HG02973 (cell line): ENCODE data around the gene SNCAIP.

ENCODE experiments used
- ATAC-seq: cut with Tn5 transposase; IDR thresholded peaks from one replicate; pipeline ENCODE4 v1.9.1; 2021; ENCODE audit warnings: moderate library complexity; ENCODE audit not compliant: unreplicated experiment

The SNCAIP gene

DNA sequence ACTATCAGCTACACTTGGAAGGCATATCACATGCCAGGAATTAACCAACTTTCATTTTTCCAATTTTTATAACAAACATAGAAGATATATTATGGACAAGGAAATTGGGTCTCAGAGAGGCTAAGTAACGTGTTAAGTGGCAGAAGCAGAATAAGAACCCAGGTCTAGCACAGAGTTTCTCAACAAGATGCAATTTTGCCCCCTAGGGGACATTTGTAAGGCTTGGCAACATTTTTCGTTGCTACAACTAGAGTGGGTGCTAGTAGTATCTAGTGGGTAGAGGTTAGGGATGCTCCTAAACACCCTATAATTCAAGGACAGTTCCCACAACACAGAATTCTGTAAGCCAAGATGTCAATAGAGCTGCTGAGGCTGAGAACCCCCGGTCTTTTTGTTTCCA lies 180.6 kb downstream of the SNCAIP start:
- no peak for ATAC-seq

DNA sequence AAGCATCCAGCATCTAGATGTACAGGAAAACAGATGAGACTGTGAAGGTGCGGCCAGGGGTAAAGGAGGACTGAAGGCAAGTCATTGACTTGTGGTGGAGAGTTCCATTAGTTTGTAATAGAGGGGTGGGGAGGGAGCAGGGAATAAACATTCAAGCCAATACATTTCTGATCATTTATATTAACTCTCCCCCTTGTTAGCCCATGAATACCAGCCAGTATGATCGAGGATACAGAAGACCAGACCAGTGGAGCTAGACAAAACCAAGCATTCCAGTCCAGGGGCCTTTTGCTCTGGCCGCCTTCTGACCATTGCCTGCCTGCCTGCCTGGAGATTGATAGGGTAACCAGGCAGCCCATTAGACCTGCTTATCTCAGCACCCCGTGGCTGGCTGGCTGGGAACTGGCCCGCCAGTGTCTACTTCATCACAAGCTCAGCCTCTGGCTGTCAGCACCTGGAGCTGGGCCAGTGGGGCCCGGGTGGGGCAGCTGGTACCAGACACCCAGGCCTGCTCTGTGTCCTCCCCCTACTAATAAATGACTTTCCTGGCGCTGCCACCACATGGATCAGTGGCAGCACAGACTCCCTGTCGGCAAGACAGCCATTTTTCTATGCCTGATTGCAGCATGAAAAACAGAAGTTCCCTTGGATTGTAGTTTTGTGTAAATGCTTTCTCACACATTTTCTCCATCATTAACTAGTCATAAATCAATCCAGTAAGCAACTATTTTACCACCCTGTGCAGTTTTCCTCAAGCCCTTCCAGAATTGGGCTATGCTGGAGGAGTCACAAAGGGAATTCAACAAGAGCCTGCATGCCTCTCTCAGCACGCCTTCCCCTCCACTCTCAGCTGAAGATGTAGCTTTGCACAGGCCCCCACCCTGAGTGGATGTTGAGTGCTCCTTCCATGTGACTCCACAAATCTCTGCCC lies 181.3 kb downstream of the SNCAIP start:
- ATAC-seq = no peak

DNA sequence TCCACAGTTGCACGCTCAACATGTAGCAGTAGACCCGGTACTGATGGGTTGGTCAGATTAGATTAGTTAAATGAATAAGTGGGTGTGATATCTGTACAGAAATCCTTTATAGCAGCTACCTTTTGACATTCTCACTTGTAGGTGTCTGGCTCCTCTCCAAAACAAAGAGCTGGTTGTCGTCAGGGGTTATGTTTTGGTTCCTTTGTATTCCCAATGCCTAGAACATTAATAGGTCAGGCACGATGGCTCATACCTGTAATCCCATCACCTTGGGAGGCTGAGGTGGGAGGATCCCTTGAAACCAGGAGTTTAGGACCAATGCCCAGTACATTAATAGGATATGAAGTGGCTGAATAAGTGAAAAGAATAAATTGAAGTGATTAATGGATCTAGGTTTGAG lies 182.1 kb downstream of the SNCAIP start:
- no peak for ATAC-seq

DNA sequence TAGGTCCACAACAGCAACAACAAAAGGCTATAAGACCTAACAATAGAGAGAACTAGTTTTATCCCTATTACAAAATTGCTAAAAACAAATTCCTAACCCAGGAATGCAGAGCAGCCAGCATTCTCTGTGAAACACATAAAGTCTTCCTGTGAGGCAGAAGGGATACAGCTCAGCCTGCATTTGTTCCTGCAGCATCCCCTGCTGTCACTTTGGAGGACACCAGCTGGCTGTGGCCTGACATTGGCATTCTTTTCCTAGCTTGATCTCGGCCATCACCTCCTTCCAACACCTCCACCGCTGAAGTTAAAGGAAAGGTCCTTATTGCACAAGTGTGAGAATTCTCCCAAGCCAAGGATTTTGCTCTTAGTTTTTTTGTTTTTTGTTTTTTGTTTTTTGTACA lies 186.1 kb downstream of the SNCAIP start:
- ATAC-seq = no peak

DNA sequence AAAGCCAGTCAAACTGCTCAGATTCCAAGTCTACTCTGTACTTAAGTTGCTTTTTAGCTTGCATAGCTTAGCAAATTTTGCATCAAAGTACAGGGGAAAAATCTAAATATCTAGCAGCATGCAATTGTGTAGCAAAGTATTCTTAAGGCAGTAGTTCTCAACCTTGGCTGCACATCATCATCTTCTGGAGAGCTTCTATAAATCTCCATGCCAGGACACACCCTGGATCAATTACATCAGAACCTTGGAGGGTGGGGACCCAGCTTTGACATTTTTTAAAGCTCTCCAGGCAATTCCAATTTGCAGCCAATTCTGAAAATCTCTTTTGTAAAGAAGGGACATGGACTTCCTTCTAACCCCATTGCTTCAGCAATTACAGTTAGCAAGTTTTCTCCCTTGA lies 187.5 kb downstream of the SNCAIP start:
- ATAC-seq = no peak

DNA sequence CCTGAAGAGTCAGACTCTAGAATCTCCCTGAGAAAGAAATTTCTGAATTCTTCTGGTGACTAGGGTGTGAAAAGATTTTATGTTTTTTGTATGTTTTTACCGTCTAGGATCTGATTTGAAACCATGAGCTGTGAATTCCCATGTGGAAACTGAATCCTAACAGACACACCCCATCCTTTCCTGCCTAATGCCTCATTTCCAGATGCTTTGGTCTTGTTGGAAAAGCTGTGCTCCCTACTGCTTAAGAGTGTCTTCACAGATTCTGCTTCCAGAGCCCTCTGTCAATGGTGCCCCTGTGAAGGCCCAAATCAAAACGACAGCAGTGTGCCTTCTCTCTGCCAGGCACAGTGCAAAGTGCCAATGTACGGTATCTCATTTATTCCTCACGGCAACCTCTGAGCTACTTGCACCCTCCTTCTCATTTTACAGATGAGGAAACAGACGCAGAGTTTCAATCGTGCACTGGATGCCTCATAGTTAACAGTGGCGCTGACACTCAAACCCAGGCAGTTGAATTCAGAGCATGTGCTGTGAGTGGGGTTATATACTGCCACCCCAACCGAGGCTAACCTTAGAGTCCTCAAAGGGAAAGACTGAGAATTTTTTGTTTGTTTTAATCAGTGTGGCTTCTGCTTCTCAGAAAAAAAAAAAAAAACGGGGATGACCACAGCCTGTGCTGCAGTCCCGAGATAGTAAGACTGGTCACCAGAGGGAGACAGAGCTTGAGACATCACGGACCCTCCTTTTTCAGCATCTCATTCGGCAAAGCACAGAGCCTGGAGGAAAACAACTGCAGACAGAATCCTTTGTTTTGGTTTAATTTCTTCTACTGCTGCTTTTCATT lies 188.4 kb downstream of the SNCAIP start:
- ATAC-seq = no peak

DNA sequence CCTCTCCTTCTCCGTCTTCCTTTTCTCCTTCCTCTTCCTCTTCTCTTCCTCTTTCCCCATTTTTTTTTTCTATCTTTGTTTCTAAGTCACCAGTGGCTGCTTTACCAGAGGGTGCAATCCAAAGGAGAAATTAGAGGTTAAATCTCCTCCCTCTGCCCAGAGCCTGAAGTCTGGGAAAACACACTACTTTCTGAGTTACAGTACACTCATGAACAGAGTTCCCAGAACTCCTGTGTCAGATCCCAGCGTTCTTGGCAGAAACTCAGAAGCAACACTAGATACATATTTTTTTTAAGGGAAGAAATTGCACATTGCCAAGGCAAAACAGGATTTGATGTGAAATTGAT lies 189.0 kb downstream of the SNCAIP start:
- no peak for ATAC-seq

DNA sequence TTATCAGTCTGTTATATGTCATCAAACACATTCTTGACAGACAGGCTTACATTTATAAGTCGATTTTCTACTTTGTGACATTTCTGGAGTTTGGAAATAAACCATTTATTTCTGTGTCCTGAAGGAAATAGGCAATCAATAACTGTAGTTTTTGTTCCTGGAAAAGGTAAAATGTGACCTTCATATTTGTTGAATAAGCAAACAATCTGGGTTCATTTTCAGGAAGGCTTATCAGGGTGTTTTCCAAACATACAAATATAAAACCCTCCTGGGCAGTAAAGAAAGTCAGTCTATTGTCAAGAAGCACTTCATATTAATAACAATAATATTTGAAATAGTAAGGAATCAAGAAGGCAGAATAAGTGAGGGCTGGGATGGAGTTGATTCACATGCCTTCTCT lies 195.0 kb downstream of the SNCAIP start:
- no peak for ATAC-seq

DNA sequence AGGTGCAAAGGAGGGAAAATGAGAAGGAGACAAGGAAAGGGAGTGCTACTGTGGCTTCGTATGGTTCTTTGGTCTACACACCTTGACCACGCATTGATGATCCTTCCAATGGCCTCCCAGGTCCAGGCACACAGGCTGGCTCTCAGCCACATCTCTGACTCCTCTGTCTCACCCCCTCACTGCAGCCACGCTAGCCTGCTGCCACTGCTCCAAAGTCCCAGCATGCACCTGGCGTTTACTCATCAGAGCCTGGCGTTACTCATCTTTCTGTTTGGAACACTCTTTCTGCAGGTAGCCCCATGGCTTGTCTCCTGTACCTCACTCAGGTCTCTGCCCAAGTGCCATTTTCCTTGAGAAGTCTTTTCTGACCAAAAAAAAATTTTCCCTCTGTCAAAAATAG lies 195.5 kb downstream of the SNCAIP start:
- ATAC-seq = no peak

DNA sequence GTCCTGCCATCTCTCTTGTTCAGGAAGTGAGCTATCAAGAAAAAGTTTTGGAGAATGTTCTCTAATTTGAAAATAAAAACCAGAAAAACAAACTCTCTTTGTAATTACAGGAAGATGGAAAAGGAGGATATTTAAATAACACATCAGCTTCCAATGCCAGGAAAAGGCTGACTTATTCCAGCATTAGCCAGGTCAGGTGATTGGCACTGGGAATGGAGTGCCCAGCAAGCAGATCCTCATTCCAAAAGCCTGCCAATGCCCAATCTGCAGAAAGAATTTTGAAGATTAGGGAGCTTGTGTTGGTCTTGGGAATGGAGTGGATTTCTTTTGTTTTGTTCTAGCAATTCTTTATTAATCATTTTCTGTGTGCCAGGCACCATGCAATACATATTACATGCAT lies 196.6 kb downstream of the SNCAIP start:
- ATAC-seq = no peak
